HCT116 (cell line): ENCODE data around the gene LDB2. TPM values are rescaled to one million over a fixed set of nuclear protein-coding genes. Genes with fewer than 3 reads are reported as not detected.

Experiments used
- ATAC-seq: fragments of 200-7000 bp; cut with Tn5 transposase; 2 replicates; pipeline ENCODE4 v1.9.1; 2020; ENCODE audit warnings: mild to moderate bottlenecking, moderate library complexity
- BruUV-seq: library from RNA; stranded (reverse); fragments of 400-500 nt; replicated peaks from 2 replicates; lab custom pipeline; 2021; lab: Mats Ljungman, UMichigan
- CTCF ChIA-PET: fragments of 300-600 bp; sonication (Branson Sonifier 250); formaldehyde crosslinking; loops from one replicate; lab custom pipeline; 2021; ENCODE audit warnings: antibody characterized with exemption; lab: Charles Lee
- POLR2A ChIA-PET: fragments of 300-600, 350-600 bp; sonication (Branson Sonifier 250); formaldehyde crosslinking; loops from one replicate; lab custom pipeline; 2021; ENCODE audit warnings: antibody characterized with exemption; lab: Charles Lee
- RAD21 ChIA-PET, 2 experiments: fragments of 300-600 bp; sonication (Branson Sonifier 250); formaldehyde crosslinking; loops; one replicate each; lab custom pipeline; 2023; ENCODE audit warnings: low total read pairs in 2 of 2; ENCODE audit not compliant: uncharacterized antibody in 2 of 2, unreplicated experiment in 2 of 2, low non-redundant PET in 1 of 2; lab: Charles Lee
- DNase-seq: peaks from one replicate; pipeline ENCODE4 v3.0.0-alpha.2; 2010; ENCODE audit warnings: low read depth, low spot score
- H2AFZ ChIP-seq: fragments of 200-600 bp; shearing (Covaris generic), sonication (generic); 2 replicates; pipeline ENCODE4 v1.6.1; 2017; ENCODE audit warnings: low read depth, mixed run types, mixed read lengths, antibody characterized with exemption, low read length; ENCODE audit not compliant: poor library complexity, severe bottlenecking
- H3K27ac ChIP-seq: 2 replicates; pipeline ENCODE4 v1.5.1; 2012; ENCODE audit warnings: low read depth, low read length
- H3K27me3 ChIP-seq: fragments of 200-600 bp; sonication (generic); 2 replicates; pipeline ENCODE4 v1.6.1; 2016; ENCODE audit warnings: mixed run types, low read length, mixed read lengths; ENCODE audit not compliant: insufficient read depth
- H3K36me3 ChIP-seq, 2 experiments: fragments of 200-500 bp in 1 of 2; fragments of 200-600 bp in 1 of 2; sonication (Bioruptor generic) in 1 of 2; sonication (generic) in 1 of 2; 2 replicates each; pipeline versions ENCODE4 v1.5.1 to v1.6.1; 2014 to 2016; ENCODE audit warnings: low read length in 2 of 2, inconsistent platforms in 1 of 2, mixed read lengths in 1 of 2, mixed run types in 1 of 2; ENCODE audit not compliant: insufficient read depth in 2 of 2, control insufficient read depth in 1 of 2
- H3K4me1 ChIP-seq, 2 experiments: fragments of 200-600 bp in 1 of 2; sonication (generic) in 1 of 2; 2 replicates each; pipeline versions ENCODE4 v1.5.1 to v1.6.1; 2012 to 2017; ENCODE audit warnings: low read length in 2 of 2, inconsistent platforms in 1 of 2, mild to moderate bottlenecking in 1 of 2, mixed read lengths in 1 of 2, mixed run types in 1 of 2, moderate library complexity in 1 of 2; ENCODE audit not compliant: insufficient read depth in 2 of 2, control insufficient read depth in 1 of 2
- H3K4me2 ChIP-seq: fragments of 200-600 bp; sonication (generic); 2 replicates; pipeline ENCODE4 v1.6.1; 2017; ENCODE audit warnings: mixed run types, low read length, mixed read lengths
- H3K4me3 ChIP-seq, 2 experiments: fragments of 200-600 bp in 1 of 2; sonication (generic) in 1 of 2; replicated peaks in 1 of 2; 2 replicates each; pipeline ENCODE4 v1.5.1; 2011 to 2016; ENCODE audit warnings: low read length in 2 of 2, control low read depth in 1 of 2, low read depth in 1 of 2, mild to moderate bottlenecking in 1 of 2, mixed read lengths in 1 of 2, mixed run types in 1 of 2
- H3K79me2 ChIP-seq: fragments of 200-600 bp; sonication (generic); 2 replicates; pipeline ENCODE4 v1.6.1; 2017; ENCODE audit warnings: mild to moderate bottlenecking, mixed run types, low read length, moderate library complexity, mixed read lengths; ENCODE audit not compliant: insufficient read depth
- H3K9ac ChIP-seq: fragments of 200-600 bp; sonication (generic); 2 replicates; pipeline ENCODE4 v1.6.1; 2016; ENCODE audit warnings: low read length, mixed read lengths
- H3K9me2 ChIP-seq: fragments of 200-600 bp; sonication (generic), shearing (Covaris generic); 2 replicates; pipeline ENCODE4 v1.6.1; 2017; ENCODE audit warnings: mixed run types, mild to moderate bottlenecking, moderate library complexity; ENCODE audit not compliant: insufficient read depth
- H3K9me3 ChIP-seq, 2 experiments: fragments of 200-500 bp in 1 of 2; fragments of 200-600 bp in 1 of 2; sonication (Bioruptor generic) in 1 of 2; sonication (generic) in 1 of 2; 2 replicates each; pipeline ENCODE4 v1.6.1; 2014 to 2017; ENCODE audit warnings: low read length in 2 of 2, mixed read lengths in 2 of 2, inconsistent platforms in 1 of 2, low read depth in 1 of 2, mild to moderate bottlenecking in 1 of 2, mixed run types in 1 of 2, moderate library complexity in 1 of 2; ENCODE audit not compliant: control insufficient read depth in 1 of 2, insufficient read depth in 1 of 2
- H4K20me1 ChIP-seq: fragments of 200-600 bp; sonication (generic), shearing (Covaris generic); 2 replicates; pipeline ENCODE4 v1.6.1; 2017; ENCODE audit warnings: mixed run types, mild to moderate bottlenecking, moderate library complexity; ENCODE audit not compliant: insufficient read depth
- EGR1 ChIP-seq: IDR thresholded peaks from 2 replicates; pipeline ENCODE4 v1.6.1; 2012; ENCODE audit warnings: low read depth
- POLR2A ChIP-seq: IDR thresholded peaks from 2 replicates; pipeline ENCODE4 v1.7.0; 2011; ENCODE audit warnings: borderline replicate concordance; ENCODE audit not compliant: insufficient read depth, insufficient read length; ENCODE audit errors: extremely low read depth
- POLR2AphosphoS5 ChIP-seq: IDR thresholded peaks from 2 replicates; pipeline ENCODE4 v1.6.1; 2011; ENCODE audit warnings: mild to moderate bottlenecking, low read depth, low read length, moderate library complexity
- SRF ChIP-seq: IDR thresholded peaks from 2 replicates; pipeline ENCODE4 v1.6.1; 2012; ENCODE audit warnings: low read depth
- TCF7L2 ChIP-seq: IDR thresholded peaks from 2 replicates; pipeline ENCODE4 v1.7.0; 2011; ENCODE audit warnings: borderline replicate concordance, inconsistent platforms; ENCODE audit not compliant: insufficient read depth, insufficient read length; ENCODE audit errors: extremely low read depth
- intact Hi-C: fragments of 100-400 bp; cut with micrococcal nuclease; formaldehyde crosslinking; loops from 2 replicates; pipeline ENCODE4 v1.10.0; 2022
- total RNA-seq: library from RNA; stranded (reverse); gene quantifications from one replicate; pipeline ENCODE4 v1.2.1, GENCODE V29; 2021; ENCODE audit not compliant: unreplicated experiment
- TF ChIP-seq, protein P1 (sequence below): IDR thresholded peaks from 2 replicates; pipeline ENCODE4 v1.6.1; 2012; ENCODE audit warnings: low read depth

Gene LDB2
- total RNA-seq, 1 experiment from 2014 or later = 0.12 TPM

DNA sequence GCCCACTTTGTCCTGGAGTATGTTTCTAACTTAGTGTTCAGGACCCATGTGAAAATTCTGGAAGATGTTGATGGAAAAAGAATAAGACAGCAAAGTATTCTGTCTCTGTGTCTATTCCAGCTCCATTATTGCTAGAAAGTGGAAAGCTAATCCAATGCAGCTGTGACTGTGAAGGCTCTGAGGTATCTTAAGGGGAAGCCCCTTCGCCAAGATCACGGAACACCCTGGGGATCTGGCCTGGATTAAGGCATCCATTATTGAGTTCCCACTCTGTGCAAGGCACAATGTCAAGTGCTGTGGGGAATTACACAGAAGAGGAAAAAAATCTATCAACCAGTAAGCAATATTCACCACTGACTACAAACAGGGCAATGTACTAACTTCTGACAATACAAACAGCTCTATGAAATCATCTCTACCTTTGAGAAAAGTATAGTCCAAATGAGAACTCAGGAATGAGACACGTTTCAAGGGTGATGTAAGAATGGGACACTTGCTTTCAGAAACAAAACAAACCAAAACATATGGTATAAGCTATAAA is 222.1 kb downstream of the LDB2 start:
- intact Hi-C loops = no loop called here
- no TSS peak for BruUV-seq

More for the DNA sequence above, 222.1 kb downstream of the LDB2 start:
- H3K27ac ChIP-seq = no peak overlapping the region
- no peak overlapping the region for H3K4me3 ChIP-seq
- H3K9me3 ChIP-seq = no peaks in the 10 kb centered on the region
- H3K9me2 ChIP-seq = no peaks in the 10 kb centered on the region
- ChIA-PET POLR2A (no interaction called here), RAD21 (no interaction called here), CTCF (no interaction called here)
- no peak for ATAC-seq
- no peaks in the 10 kb centered on the region for H3K79me2 ChIP-seq
- H3K4me1 ChIP-seq = no peaks in the 10 kb centered on the region
- H3K4me2 ChIP-seq = no peak overlapping the region
- TF ChIP-seq POLR2AphosphoS5 (no peak), EGR1 (no peak), POLR2A (no peak), SRF (no peak), TCF7L2 (no peak)
- TF ChIP-seq, protein P1, sequence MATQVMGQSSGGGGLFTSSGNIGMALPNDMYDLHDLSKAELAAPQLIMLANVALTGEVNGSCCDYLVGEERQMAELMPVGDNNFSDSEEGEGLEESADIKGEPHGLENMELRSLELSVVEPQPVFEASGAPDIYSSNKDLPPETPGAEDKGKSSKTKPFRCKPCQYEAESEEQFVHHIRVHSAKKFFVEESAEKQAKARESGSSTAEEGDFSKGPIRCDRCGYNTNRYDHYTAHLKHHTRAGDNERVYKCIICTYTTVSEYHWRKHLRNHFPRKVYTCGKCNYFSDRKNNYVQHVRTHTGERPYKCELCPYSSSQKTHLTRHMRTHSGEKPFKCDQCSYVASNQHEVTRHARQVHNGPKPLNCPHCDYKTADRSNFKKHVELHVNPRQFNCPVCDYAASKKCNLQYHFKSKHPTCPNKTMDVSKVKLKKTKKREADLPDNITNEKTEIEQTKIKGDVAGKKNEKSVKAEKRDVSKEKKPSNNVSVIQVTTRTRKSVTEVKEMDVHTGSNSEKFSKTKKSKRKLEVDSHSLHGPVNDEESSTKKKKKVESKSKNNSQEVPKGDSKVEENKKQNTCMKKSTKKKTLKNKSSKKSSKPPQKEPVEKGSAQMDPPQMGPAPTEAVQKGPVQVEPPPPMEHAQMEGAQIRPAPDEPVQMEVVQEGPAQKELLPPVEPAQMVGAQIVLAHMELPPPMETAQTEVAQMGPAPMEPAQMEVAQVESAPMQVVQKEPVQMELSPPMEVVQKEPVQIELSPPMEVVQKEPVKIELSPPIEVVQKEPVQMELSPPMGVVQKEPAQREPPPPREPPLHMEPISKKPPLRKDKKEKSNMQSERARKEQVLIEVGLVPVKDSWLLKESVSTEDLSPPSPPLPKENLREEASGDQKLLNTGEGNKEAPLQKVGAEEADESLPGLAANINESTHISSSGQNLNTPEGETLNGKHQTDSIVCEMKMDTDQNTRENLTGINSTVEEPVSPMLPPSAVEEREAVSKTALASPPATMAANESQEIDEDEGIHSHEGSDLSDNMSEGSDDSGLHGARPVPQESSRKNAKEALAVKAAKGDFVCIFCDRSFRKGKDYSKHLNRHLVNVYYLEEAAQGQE = no peak
- no peak for DNase-seq
- H3K27me3 ChIP-seq = peaks cover 15% of the 10 kb centered on the region; the same call in 1 of the 2 replicates
- no peak overlapping the region for H2AFZ ChIP-seq
- H3K36me3 ChIP-seq = no peaks in the 10 kb centered on the region
- H3K9ac ChIP-seq = no peak overlapping the region
- H4K20me1 ChIP-seq = no peaks in the 10 kb centered on the region
